ENCODE results near the gene RAB6B.

Gene RAB6B

DNA sequence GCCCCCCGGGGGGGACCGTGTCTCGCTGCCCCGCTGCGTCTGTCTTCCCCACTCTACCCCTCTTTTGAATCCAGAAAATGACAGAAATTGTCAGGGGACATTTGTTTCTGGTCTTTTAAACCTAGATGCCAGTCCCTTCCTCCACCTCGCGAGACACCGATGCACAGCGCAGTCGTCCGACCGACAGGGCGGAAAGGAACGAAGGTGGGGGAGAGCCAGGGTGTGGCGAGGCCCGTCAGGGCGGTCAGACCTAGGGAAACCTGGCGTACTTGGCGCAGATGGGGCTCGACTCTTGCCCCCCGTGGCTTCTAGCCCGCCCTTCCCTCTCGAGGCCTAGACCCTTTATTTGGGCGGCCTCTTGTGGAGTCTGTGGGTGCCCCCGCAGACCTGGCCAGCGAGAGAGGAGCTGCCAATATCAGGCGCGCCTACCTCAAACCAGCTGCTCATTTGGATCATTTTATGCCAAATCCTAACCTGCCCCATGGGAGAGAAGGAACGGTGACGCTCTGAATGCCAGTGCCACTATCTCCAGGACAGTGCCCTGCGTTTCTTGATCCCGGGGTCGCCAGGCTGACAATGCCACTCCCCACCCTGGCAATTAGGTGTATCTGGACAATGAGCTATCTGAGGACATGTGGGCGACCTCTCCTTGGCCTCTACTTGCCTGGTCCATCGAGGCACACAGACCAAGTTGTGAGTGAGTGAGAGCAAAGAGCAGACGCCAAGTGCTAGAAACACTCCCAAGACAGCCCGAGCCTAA is 500 bp upstream of the RAB6B start:
- DNase-seq (ENCODE audit: extremely low read depth in 1 of 2, low read depth in 1 of 2): no peak

DNA sequence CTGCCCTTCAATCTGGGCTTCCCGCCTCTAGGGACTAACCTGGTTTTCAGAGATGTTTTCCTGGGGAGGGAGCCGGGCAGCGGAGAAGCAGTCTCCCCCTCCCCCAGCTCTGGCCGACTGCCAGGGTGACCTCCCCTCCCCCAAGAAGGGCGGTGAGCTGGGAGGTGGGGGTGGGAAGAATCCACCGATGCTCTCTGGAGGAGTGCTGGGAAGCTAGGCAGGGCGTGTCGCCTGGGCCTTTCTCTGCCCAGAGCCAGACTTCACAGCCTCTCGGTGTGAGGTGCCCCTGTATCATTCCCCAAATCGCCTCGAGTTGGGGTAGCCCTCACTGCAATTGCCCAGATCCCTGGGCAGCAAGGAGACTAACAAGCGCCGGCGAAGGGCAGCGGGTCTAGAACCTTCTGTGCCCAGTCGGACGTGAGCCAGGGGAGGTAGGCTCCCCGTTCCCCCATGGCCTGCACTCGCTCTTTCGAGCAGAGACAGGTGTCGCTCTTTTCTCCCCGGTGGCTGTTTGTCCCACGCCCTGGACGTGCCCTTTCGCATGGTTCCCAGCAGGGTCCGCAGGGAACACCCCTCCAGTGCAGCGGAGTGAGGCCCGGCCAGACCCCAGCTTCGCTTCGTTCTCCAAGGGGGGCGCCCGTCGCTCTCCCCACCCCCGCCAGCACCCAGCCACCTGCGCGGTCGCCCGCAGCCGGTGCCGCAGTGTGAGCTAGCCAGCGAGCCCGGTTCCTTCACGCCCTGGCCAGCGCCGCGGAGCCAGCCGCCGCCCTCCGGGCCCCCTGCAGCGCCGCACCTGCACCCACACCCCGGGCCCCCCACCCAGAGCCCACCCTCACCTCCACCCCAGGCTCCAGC is 1.1 kb downstream of the RAB6B start:
- DNase-seq (ENCODE audit: extremely low read depth in 1 of 2, low read depth in 1 of 2): no peak

DNA sequence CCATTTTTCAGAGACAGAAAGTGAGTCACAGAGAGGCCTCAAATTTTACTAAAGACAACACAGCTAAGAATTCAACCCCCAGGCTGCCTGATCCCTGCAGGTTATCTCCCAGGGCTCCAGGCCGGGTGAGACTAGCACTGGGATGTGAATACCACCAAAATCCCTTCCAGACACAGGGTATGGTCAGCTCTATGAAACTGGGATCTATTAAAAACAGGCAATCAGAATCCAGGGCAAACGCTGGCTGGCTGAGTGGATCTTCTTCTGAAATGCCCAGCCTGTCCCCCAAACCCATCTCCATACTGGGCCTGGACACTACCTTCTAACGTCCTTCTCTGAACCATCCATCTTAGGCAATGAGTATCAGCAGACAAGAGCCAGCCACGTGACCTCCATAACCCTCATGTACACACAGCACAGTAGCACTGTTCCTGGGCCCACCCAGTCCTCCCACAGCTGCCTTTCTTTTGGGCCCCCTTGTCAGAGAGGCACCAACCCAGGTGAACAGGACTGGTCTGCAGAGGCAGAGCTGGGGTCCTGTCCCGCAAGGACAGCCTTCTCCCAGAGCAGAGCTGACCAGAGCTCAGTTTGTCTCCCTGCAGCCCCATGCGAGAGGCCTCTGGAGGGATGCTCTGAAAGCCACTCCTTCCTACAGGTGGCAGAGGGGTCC is 1.9 kb downstream of the RAB6B start:
- DNase-seq (ENCODE audit: extremely low read depth in 1 of 2, low read depth in 1 of 2): no peak

DNA sequence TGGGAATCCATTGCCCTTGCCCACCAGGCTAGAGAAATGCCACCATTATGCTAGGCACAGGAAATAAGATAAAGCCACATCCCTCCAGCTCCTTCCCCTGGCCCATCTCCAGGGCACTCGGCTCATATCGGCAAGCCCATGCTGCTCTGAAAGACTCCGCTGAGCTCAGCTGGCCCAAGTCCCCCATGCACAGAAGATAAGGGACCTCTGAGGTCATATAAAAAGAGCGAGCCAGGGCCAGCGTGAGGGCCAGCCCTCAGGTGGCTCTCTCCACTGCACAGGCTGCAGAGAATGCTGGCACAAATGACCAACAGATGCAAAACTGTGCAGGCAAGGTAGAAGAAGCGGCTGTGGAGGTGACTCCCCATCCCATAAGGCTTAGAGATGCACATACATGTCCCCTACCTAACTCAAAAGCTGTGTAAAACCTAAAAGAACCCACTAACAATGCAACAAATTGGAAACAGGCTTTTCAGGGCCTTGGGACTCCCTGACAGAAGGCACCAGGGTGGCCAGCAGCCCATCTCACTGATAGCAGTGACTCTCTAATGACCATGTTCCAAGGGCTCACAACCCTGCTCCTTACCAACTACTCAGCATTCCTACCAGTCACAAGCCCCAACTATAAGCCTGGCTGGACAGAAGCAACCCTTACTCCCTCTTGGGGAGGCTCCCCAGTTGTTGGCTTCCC is 3.0 kb downstream of the RAB6B start:
- no peak for DNase-seq (ENCODE audit: extremely low read depth in 1 of 2, low read depth in 1 of 2)

DNA sequence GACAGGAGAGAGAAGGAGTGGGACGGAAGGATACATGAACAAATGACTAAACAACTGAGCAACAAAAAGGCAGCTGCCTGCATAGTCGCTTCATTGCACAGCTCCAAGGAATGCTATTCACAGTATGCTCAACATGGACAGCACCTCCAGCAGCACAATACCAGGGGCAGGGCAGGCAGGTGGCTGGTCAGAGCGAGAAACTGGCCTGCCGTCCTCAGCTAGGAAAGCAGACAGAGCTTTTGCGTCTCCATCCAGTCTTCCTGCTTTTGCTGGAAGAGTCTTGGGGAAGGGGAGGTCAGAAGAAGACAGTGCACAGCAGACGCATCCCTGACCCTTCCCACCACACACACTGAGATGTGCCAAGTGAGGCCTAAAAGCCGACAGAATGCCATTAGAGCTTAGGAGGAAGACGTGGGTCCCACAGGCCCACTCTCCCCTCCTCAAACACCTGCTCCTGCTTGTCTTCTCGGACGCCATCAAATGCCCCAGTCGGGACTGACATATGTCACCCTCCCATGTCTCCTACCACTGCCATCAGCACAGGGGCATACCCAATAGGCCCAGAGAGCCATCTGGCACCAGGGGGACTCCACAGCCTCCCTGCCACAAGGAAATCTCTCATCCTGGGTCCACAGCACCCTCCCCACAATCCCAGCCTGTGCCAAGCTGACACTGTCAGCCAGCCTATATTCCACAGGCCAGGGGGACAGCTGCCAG is 3.9 kb downstream of the RAB6B start:
- no peak for DNase-seq (ENCODE audit: extremely low read depth in 1 of 2, low read depth in 1 of 2)

DNA sequence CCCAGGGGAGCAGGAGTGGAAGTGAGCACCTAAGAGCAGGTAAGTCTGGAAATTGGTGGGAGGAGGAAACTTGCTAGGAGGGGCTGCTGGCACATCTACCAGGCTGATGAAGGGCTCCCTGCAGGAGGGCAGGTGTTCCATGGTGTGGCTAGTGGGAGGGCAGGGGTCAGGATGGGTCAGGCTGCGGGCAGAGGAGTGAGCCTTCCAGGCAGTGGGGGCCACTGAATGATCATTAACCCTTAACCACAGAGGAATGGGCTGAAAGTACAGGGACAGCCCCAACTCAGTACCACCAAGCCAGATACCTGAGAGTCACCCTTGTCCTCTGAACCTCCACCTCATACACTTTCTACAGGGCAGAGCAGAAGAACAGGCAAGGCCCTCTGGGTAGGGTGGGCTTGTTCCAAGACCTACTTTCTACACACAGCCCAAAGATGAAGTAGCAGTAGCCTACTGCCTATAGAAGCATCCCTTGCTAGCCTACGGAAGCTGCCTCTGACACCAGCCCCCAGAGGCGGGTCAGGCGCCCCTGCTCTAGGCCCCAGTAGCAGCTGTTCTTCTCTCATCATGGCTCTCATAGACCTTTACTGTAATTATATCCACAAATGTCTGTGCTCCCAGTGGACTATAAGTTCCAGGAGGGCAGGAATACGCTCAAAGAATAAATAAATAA is 4.6 kb downstream of the RAB6B start:
- no peak for DNase-seq (ENCODE audit: extremely low read depth in 1 of 2, low read depth in 1 of 2)

DNA sequence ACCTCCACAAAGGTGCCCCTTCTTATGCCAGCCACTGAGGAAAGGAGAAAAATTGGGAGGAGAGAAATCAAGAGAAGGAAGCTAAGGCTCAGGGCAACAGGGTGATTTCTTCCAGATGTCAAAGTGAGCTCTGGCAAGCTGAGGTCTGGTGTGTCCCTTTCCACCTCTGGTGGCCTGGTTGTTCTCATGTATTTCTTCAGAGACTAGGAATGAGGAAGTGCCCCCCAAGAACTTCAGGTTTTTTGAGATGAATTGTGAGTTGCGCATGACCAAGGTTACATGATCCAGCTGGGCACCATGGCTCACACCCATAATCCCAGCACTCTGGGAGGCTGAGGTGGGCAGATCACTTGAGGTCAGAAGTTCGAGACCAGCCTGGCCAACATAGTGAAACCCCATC is 5.6 kb downstream of the RAB6B start:
- no peak for DNase-seq (ENCODE audit: extremely low read depth in 1 of 2, low read depth in 1 of 2)

DNA sequence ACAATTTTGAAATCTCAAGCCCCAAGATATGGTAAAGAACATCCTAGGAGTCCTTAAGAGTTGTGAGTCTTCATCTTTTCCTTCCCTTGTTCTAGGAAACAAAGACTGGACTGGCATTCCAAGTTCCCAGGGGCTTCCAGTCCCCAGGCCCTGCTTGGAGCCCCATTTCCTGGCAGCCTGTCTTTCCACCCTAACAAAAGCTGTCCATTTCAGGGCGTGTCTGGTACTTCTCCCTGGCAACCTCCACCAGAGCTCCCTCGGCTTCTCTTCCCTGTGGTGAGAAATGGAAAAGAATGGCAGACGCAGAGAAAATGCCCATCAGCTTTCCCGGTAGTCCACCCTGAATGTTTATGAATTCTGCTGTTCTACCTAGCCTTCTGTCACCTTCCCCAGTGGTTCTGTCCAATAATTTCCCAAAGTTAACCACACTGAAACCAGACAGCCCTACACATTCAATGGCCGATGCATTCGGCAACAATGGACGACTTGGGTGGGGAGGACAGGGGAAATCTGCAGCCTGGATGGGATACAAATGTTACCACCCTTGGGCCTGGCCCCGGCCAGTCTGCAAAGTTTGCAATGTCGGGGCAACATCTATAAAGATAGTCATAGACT is 6.8 kb downstream of the RAB6B start:
- DNase-seq (ENCODE audit: extremely low read depth in 1 of 2, low read depth in 1 of 2): no peak

DNA sequence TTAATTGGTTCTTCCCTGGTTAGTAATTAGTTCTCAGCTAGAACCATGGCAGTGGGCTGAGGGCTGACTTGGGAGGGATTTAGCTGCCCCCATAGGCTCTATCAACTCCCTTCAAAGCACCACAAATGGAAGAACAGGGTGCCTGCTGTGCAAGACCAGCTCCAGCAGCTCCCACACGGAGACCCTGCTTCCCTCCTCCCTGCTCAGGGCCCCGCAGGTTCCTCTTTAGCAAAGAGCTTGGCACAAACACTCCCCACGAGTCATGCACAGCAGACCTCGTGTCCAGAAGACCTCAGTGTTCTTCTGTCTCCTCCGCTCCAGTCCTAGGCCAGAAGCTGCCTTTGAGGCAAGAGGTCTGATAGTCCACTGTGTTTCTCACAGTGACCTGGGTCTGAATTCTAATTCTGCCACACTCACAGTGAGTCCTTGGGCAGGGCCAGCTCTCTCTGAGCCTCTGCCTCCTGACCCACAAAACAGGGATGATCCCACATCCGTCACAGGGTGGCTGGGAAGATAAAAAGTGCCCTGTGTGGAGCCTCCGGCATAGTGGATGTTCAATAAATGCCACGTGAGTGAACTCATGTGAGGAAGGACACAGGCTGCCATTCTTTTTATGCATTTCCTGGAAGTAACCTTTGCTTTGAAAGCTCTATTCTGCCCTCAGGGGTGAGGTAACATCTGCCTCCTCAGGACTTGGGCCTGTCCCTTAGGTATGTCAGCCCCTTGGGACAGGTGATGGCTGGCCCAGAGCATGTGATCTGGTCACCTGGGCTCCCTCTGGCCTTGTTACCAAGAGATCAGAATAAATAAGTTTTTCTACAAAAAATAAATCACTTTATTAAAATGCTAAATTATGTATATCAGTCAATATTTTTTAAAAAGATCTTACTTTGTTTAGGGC is 7.6 kb downstream of the RAB6B start:
- no peak for DNase-seq (ENCODE audit: extremely low read depth in 1 of 2, low read depth in 1 of 2)

DNA sequence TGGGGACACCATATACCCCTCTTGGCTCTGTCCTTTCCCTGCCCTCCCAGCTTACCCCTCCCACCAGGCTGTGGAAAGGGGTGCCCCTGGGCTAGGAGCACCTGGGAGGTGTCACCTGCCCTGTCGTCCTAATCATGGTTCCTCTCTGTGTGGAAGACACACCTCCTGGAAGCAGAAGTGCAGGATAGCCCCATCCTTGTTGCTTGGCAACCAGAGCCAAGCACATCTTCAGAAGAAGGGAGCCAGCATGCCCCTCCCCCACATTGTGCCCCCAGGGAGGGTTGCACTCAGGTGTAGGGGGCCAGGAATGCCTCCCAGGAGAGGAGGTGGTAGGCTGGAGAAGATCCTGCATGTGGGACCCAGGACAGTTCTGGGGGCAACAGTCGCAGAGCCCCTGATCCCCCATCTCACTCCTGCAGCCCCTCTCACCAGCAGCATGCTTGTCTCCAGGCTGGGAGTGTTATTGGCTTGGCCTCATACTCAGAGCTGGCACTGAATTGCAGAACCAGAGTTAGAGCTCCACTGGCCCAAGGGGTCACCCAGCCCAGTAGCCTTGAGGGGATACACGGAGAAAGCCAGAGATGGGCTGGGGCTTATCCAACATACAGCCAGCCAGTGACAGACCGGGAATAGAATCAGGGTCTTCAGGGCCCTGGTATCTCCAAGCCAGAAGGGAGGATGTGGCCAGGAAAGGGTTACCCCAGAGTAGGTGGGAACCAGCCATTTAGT is 8.4 kb downstream of the RAB6B start:
- no peak for DNase-seq (ENCODE audit: extremely low read depth in 1 of 2, low read depth in 1 of 2)

DNA sequence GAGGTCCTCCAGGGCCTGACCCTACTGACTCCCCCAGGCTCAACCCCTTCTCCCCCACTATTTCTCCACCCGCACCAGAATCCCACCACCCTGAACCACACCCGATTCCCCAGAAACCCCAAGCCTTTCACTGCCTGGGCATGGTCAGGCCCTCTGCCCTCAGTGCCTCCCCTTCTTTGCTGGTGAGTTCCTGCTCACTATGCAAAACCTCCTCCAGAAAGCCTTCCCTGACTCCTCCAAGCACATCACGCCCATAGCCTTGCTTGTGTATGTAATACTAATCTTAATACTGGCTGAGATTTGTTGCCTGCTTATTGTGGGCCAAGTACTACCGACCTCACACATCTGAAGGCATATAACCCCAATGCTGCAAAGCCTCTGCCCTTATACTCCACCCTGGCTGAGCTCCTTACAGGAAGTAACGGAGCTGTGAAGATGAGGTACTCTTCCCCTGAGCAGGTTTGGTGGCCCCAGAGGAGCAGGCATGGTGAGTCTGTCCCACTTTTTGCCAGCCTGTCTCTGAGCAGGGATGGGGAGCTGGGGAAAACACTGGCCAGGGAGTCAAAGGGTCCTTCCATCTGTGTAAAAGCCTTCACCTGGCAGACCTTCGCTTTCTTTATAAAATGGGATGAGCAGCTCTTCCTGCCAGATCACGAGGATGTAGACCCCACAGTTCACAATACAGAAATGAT is 9.5 kb downstream of the RAB6B start:
- DNase-seq (ENCODE audit: extremely low read depth in 1 of 2, low read depth in 1 of 2): no peak

DNA sequence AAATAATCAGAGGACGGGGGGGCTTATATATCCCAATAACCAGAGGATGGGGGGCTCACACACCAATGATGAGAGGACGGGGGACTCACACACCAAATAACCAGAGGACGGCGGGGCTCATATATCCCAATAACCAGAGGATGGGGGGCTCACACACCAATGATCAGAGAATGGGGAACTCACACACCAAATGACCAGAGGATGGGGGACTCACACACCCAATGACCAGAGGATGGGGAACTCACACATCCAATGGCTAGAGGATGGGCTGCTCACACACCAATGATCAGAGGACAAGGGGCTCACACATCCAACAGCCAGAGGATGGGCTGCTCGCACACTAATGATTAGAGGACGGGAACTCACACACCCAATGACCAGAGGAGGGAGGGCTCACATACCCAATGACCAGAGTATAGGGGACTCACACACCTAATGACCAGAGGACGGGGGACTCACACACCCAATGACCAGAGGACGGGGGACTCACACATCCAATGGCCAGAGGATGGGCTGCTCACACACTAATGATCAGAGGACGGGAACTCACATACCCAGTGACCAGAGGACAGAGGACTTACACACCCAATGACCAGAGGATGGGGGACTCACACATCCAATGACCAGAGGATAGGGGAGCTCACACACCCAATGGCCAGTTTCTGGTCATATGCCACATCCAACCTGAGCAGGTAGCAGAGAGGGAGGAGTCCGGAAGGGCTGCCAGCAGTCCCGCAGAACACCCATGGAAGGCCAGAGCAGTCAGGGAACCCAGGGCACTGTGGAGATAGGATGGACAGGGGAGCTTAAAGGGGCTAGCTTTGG is 10.6 kb downstream of the RAB6B start:
- no peak for DNase-seq (ENCODE audit: extremely low read depth in 1 of 2, low read depth in 1 of 2)

DNA sequence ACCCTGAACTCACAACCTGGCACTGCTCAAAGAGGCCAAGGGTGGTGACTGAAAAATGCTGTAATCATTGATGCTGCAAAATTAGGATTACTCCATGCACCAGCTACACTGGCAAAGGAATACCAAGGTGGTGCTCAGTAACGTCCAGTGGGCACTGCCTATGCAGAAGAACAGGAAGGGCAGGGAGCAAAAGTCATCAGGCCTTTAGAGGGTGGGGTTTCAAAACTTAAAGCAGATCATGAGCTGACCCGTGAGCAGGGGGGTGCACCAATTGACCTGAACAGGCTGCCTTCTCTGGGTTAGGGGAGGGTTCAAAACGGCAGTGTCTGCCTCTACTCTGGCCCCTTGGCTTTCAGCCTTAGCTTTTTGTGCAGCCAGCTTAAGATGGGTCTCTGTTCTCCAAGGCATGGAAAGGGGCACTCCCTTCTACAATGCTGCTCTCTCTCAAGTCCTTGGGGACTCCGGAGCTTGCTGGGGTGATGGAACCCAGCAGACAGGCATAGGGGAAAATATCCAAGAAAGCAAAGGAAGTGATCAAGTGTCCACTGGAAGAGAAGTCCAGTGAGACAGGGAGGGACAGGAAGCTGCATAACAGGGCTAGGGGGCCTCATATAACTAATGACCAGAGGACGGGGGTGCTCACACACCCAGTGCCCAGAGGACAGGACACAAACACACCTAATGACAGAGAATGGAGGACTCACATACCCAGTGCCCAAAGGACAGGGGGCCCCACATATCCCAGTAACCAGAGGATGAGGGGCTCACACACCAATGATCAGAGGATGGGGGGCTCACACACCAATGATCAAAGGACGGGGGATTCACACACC is 11.4 kb downstream of the RAB6B start:
- DNase-seq (ENCODE audit: extremely low read depth in 1 of 2, low read depth in 1 of 2): no peak

DNA sequence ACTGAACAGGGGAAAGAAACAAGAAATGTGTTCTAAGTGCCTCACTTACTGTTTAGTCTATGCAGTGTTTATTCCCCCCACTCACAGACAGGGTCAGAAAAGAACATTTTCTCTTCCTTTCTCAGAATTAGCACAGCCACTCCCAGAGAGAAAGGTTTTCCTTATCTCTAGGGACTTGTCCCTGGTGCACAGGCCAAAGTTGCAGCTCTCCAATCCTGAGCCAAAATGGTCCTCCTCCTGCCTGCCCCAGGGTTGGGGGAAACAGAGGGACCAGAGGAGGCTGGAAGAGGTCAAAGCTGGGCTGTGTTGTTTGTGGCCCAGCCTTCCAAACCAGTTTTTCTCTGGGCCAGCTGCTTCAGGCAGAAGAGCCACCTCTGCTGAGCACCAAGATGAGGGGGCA is 12.0 kb downstream of the RAB6B start:
- DNase-seq (ENCODE audit: extremely low read depth in 1 of 2, low read depth in 1 of 2): no peak

DNA sequence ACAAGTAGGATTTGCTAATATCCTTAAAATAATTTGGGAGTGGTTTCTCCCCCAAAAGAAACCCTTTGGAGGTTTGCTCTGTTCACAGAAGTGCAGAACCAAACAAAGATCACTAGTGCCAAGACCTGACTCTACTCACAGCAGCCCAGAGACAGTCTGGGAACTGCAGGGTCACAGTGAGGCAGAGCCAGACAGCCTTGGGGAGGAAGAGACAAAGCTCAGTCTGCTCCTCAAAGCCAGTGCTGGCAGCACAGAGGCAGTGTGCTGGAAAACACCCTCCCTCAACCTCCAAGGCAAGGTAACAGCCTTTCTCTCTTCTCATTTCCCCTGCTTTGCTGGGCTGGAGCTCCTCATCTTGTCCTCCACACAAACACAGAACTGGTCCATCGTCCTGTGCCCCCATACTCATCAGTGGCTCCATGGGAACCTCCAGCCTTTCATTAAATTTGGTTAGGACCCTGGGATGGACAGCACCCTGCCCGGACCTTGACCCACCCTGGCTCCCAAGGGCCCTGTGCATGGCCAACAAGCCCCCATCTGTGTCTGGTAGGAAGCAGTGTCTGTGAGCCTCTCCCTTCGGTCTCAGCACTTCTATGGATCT is 12.6 kb downstream of the RAB6B start:
- DNase-seq (ENCODE audit: extremely low read depth in 1 of 2, low read depth in 1 of 2): no peak

Measured in activated CD8-positive, alpha-beta memory T cell treated with anti-CD3 and anti-CD28 coated beads for 1 hour (primary cell).